CD14-positive monocyte (primary cell): Measurements from ENCODE around the gene INPP5E. TPM values are rescaled to one million over a fixed set of nuclear protein-coding genes. Genes with fewer than 3 reads are reported as not detected.

Experiments used
- DNase-seq, 3 donors: peaks; one replicate each; pipeline ENCODE4 v3.0.0-alpha.2; 2011 to 2022
- H2AFZ ChIP-seq: 2 replicates; pipeline ENCODE4 v1.6.0; 2012; ENCODE audit warnings: mild to moderate bottlenecking, low read depth, low read length, inconsistent platforms; ENCODE audit not compliant: insufficient read depth, poor library complexity, severe bottlenecking
- H3K27ac ChIP-seq, 2 donors: 1 replicate in 1 of 2; 2 replicates in 1 of 2; pipeline ENCODE4 v1.5.1; 2012 to 2013; ENCODE audit warnings: low read length in 2 of 2, control low read depth in 1 of 2, inconsistent platforms in 1 of 2, low read depth in 1 of 2, mild to moderate bottlenecking in 1 of 2
- H3K27me3 ChIP-seq, 2 donors: one replicate each; pipeline versions ENCODE4 v1.6.0 to v1.6.1; 2011 to 2013; ENCODE audit warnings: low read length in 2 of 2; ENCODE audit not compliant: control insufficient read depth in 2 of 2, insufficient read depth in 2 of 2
- H3K36me3 ChIP-seq, 2 donors: replicated peaks in 1 of 2; 1 replicate in 1 of 2; 2 replicates in 1 of 2; pipeline versions ENCODE4 v1.5.1 to v1.6.1; 2012 to 2013; ENCODE audit warnings: low read length in 2 of 2, control low read depth in 1 of 2, inconsistent platforms in 1 of 2, mild to moderate bottlenecking in 1 of 2; ENCODE audit not compliant: insufficient read depth in 2 of 2, control insufficient read depth in 1 of 2
- H3K4me1 ChIP-seq, 2 donors: 1 replicate in 1 of 2; 2 replicates in 1 of 2; pipeline versions ENCODE4 v1.5.1 to v1.6.1; 2012 to 2013; ENCODE audit warnings: low read length in 2 of 2, control low read depth in 1 of 2, inconsistent platforms in 1 of 2, mild to moderate bottlenecking in 1 of 2, moderate library complexity in 1 of 2; ENCODE audit not compliant: insufficient read depth in 2 of 2, control insufficient read depth in 1 of 2
- H3K4me2 ChIP-seq: replicated peaks from 2 replicates; pipeline ENCODE3; 2012; ENCODE audit warnings: low read length, moderate library complexity, mild to moderate bottlenecking; ENCODE audit not compliant: poor library complexity, severe bottlenecking; ENCODE audit errors: extremely low read depth
- H3K4me3 ChIP-seq, 3 experiments: fragments of 200-600 bp in 1 of 3; sonication (generic) in 1 of 3; replicated peaks in 1 of 3; 1 replicate in 2 of 3; 2 replicates in 1 of 3; pipeline ENCODE4 v1.5.1; 2011 to 2013; ENCODE audit warnings: low read length in 3 of 3, mild to moderate bottlenecking in 3 of 3, control low read depth in 2 of 3, low read depth in 2 of 3, inconsistent platforms in 1 of 3, moderate library complexity in 1 of 3
- H3K79me2 ChIP-seq: 2 replicates; pipeline ENCODE4 v1.6.0; 2012; ENCODE audit warnings: mild to moderate bottlenecking, control low read depth, inconsistent platforms, low read length, moderate library complexity; ENCODE audit not compliant: insufficient read depth
- H3K9ac ChIP-seq: 2 replicates; pipeline ENCODE4 v1.6.0; 2017; ENCODE audit warnings: low read length, mild to moderate bottlenecking; ENCODE audit not compliant: insufficient read depth, poor library complexity, severe bottlenecking
- H3K9me3 ChIP-seq, 2 donors: replicated peaks in 1 of 2; 1 replicate in 1 of 2; 2 replicates in 1 of 2; pipeline versions ENCODE4 v1.5.1 to v1.6.1; 2012 to 2013; ENCODE audit warnings: low read length in 2 of 2, control low read depth in 1 of 2; ENCODE audit not compliant: control insufficient read depth in 1 of 2, insufficient read depth in 1 of 2
- H4K20me1 ChIP-seq: 2 replicates; pipeline ENCODE4 v1.6.0; 2012; ENCODE audit warnings: mild to moderate bottlenecking, low read length, control low read depth, moderate library complexity; ENCODE audit not compliant: insufficient read depth
- H3K27ac Mint-ChIP-seq, 7 donors: one replicate each; pipeline ENCODE4 v1.8.0; 2020; ENCODE audit warnings: mild to moderate bottlenecking in 7 of 7, mixed read lengths in 7 of 7, moderate library complexity in 6 of 7, inconsistent platforms in 2 of 7
- H3K27me3 Mint-ChIP-seq, 3 donors: one replicate each; pipeline ENCODE4 v1.8.0; 2021 to 2022; ENCODE audit warnings: low read depth in 3 of 3, mild to moderate bottlenecking in 3 of 3, mixed read lengths in 3 of 3, moderate library complexity in 3 of 3, inconsistent platforms in 1 of 3
- H3K36me3 Mint-ChIP-seq, 2 donors: one replicate each; pipeline ENCODE4 v1.8.0; 2020; ENCODE audit warnings: mixed read lengths in 2 of 2, inconsistent platforms in 1 of 2, mild to moderate bottlenecking in 1 of 2
- H3K4me1 Mint-ChIP-seq: one replicate; pipeline ENCODE4 v1.8.0; 2020; ENCODE audit warnings: mild to moderate bottlenecking, mixed read lengths
- H3K4me3 Mint-ChIP-seq, 2 donors: one replicate each; pipeline ENCODE4 v1.8.0; 2020; ENCODE audit warnings: mild to moderate bottlenecking in 2 of 2, mixed read lengths in 2 of 2, moderate library complexity in 1 of 2
- H3K9me3 Mint-ChIP-seq, 7 donors: one replicate each; pipeline ENCODE4 v1.8.0; 2020 to 2022; ENCODE audit warnings: mixed read lengths in 7 of 7, mild to moderate bottlenecking in 6 of 7, moderate library complexity in 6 of 7, inconsistent platforms in 2 of 7
- WGBS: methylation state at CpG from one replicate; pipeline ENCODE4 v1.1.5; 2013; ENCODE audit warnings: missing lambda C conversion rate; ENCODE audit not compliant: insufficient coverage; 5-methylcytosine and 5-hydroxymethylcytosine counted together
- intact Hi-C, 2 donors: fragments of 100-400 bp; cut with micrococcal nuclease; formaldehyde crosslinking; loops; one replicate each; pipeline versions ENCODE4 v1.15.0 to v1.15.1; 2023
- polyA plus RNA-seq, 3 donors: library from polyadenylated mRNA; depleted of rRNA in 1 of 3; unstranded in 2 of 3; stranded (reverse) in 1 of 3; fragments of 300-500 nt in 2 of 3; fragments of >200 nt in 1 of 3; fragmentation: Illumina TruSeq in 2 of 3; gene quantifications; 1 replicate in 2 of 3; 2 replicates in 1 of 3; pipeline ENCODE4 v1.2.3, GENCODE V29; 2012 to 2021
- TF ChIP-seq, protein P1 (sequence below): fragments of 200-600 bp; IDR thresholded peaks from one replicate; pipeline ENCODE4 v1.8.0; 2022; ENCODE audit warnings: antibody characterized with exemption, mild to moderate bottlenecking

INPP5E gene
- polyA plus RNA-seq, 3 donors = 1.0 to 8.0 (median 1.0) TPM

DNA sequence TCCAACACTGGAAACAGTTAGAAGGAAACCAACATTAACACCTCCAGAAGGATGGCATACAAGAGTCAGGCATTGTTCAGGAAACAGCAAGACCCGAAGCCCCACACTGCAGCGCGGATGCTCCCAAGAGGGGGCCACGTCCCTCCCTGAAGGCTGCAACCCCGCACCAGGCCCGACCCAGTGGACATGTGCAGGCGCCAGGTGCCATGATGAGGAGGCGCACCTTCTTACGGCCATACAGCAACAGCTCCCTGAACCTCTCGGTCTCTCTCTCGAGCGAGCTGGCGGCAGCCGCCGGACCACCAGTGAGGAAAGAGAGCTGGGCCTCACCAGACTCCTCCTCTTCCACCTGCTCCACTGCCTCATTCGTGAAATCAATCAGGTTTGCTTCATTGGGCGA, 23.0 kb upstream of the INPP5E start:
- Mint-ChIP-seq H3K27ac (no peak overlapping the region), H3K4me3 (no peak overlapping the region), H3K36me3 (peaks cover 84 to 99% of the 10 kb centered on the region in 2 donors), H3K4me1 (no peaks in the 10 kb centered on the region), H3K9me3 (peaks cover 0 to 2% (median 0%) of the 10 kb centered on the region in 7 donors), H3K27me3 (peaks cover 0 to 3% (median 0%) of the 10 kb centered on the region in 3 donors)
- no peaks in the 10 kb centered on the region for H3K79me2 ChIP-seq
- H3K27me3 ChIP-seq = no peaks in the 10 kb centered on the region
- no peaks in the 10 kb centered on the region for H3K4me1 ChIP-seq
- no peak overlapping the region for H3K27ac ChIP-seq
- no peak overlapping the region for H3K4me2 ChIP-seq
- 98% methylated on average over 13 of the region's 17 CpGs for WGBS
- intact Hi-C loops = no loop called here
- no peak overlapping the region for H3K9ac ChIP-seq
- no peak overlapping the region for H3K4me3 ChIP-seq
- H4K20me1 ChIP-seq = peaks cover 75% of the 10 kb centered on the region
- H3K36me3 ChIP-seq = peaks cover 97 to 98% of the 10 kb centered on the region in 2 donors
- DNase-seq = no peak
- H2AFZ ChIP-seq = no peak overlapping the region
- TF ChIP-seq, protein P1, sequence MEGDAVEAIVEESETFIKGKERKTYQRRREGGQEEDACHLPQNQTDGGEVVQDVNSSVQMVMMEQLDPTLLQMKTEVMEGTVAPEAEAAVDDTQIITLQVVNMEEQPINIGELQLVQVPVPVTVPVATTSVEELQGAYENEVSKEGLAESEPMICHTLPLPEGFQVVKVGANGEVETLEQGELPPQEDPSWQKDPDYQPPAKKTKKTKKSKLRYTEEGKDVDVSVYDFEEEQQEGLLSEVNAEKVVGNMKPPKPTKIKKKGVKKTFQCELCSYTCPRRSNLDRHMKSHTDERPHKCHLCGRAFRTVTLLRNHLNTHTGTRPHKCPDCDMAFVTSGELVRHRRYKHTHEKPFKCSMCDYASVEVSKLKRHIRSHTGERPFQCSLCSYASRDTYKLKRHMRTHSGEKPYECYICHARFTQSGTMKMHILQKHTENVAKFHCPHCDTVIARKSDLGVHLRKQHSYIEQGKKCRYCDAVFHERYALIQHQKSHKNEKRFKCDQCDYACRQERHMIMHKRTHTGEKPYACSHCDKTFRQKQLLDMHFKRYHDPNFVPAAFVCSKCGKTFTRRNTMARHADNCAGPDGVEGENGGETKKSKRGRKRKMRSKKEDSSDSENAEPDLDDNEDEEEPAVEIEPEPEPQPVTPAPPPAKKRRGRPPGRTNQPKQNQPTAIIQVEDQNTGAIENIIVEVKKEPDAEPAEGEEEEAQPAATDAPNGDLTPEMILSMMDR = no peak
- H3K9me3 ChIP-seq = no peaks in the 10 kb centered on the region

DNA sequence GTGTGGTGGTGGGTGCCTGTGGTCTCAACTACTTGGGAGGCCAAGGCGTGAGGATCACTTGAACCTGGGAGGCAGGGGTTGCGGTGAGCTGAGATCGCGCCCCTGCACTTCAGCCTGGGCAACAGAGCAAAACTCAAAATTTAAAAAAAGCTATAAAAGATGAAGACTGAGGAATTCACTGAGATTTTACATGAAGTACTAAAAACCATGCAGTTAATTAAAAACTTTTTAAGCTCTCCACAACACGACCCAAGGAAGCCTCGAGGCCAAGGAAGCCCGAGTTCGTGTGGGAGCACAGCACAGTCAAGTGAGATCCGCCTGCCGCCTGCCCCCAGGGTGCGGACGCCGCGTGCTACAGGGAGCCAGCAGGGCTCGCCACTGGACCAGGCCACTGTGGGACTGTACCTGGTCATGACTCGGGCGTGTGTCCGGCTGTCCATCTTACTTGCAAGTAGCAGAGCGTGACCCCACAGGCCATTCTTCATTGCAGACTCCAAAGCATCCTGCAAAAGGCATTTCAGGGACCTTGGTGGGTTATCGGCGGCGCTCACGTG, 21.2 kb upstream of the INPP5E start:
- no peaks in the 10 kb centered on the region for H3K27me3 ChIP-seq
- peak overlapping the region in 2 of 7 donors; percentile 15 to 63 for H3K27ac Mint-ChIP-seq
- no peak overlapping the region for H3K9ac ChIP-seq
- H3K9me3 ChIP-seq = no peaks in the 10 kb centered on the region
- WGBS = 98% methylated on average over 19 of the region's 23 CpGs
- no peak overlapping the region for H3K4me3 Mint-ChIP-seq
- H3K27ac ChIP-seq = no peak overlapping the region
- no peaks in the 10 kb centered on the region for H3K79me2 ChIP-seq
- no peak overlapping the region for H2AFZ ChIP-seq
- H3K9me3 Mint-ChIP-seq = peaks cover 0 to 2% (median 0%) of the 10 kb centered on the region in 7 donors
- TF ChIP-seq, protein P1 = no peak
- no peak for DNase-seq
- H3K36me3 Mint-ChIP-seq = peaks cover 87 to 99% of the 10 kb centered on the region in 2 donors
- H3K4me1 ChIP-seq = no peaks in the 10 kb centered on the region
- H4K20me1 ChIP-seq = peaks cover 66% of the 10 kb centered on the region
- H3K4me1 Mint-ChIP-seq = no peaks in the 10 kb centered on the region
- H3K27me3 Mint-ChIP-seq = peaks cover 0 to 3% (median 0%) of the 10 kb centered on the region in 3 donors
- no peak overlapping the region for H3K4me2 ChIP-seq
- peaks cover 97 to 98% of the 10 kb centered on the region in 2 donors for H3K36me3 ChIP-seq
- intact Hi-C loops = no loop called here
- H3K4me3 ChIP-seq = no peak overlapping the region
